ENCODE measurements around the gene BTBD6. TPM values are rescaled to one million over a fixed set of nuclear protein-coding genes. Genes with fewer than 3 reads are reported as not detected.

The BTBD6 gene
- total RNA-seq, 2 donors from 2014 or later, result 13.0 to 22.4 TPM

GRCh38 chr14:105207460-105207901 is 40.9 kb upstream of the BTBD6 start:
- ATAC-seq, result no peak
- no peaks in the 10 kb centered on the region for H3K9me3 ChIP-seq
- H3K27me3 ChIP-seq, result no peaks in the 10 kb centered on the region
- no peak overlapping the region for H3K4me3 ChIP-seq
- no peak for DNase-seq
- 74 to 87% methylated on average over 3 to 13 of the region's 13 CpGs for WGBS, 2 donors
- H3K27ac ChIP-seq, result no peak overlapping the region
- H3K36me3 ChIP-seq (replicated peaks in 1 of 2; ENCODE audit: insufficient read depth in 1 of 2, low read depth in 2 of 2), result no peaks in the 10 kb centered on the region
- peaks cover 43% of the 10 kb centered on the region for H3K4me1 ChIP-seq
- TF ChIP-seq POLR2A (IDR thresholded peaks at IDR 0.05) (no peak), CTCF (IDR thresholded peaks at IDR 0.05) (no peak)
- intact Hi-C loops (cut with DNase I), result no loop called here

- WGBS, 2 donors, result 93 to 95% methylated on average over 18 to 20 of the region's 25 CpGs
- Histone ChIP-seq H3K4me3 (no peak overlapping the region), H3K9me3 (no peaks in the 10 kb centered on the region), H3K27ac (no peak overlapping the region), H3K27me3 (no peaks in the 10 kb centered on the region), H3K36me3 (replicated peaks in 1 of 2; ENCODE audit: insufficient read depth in 1 of 2, low read depth in 2 of 2) (no peaks in the 10 kb centered on the region), H3K4me1 (peaks cover 38% of the 10 kb centered on the region)
- intact Hi-C loops (cut with DNase I), result no loop called here
- no peak for ATAC-seq
- DNase-seq, result no peak
- TF ChIP-seq POLR2A (IDR thresholded peaks at IDR 0.05), result no peak
Measured at GRCh38 chr14:105207996-105208737, 40.2 kb upstream of the BTBD6 start.

- intact Hi-C loops (cut with DNase I), result no loop called here
- H3K36me3 ChIP-seq (replicated peaks in 1 of 2; ENCODE audit: insufficient read depth in 1 of 2, low read depth in 2 of 2), result no peaks in the 10 kb centered on the region
- no peak for DNase-seq
Measured at GRCh38 chr14:105208738-105209075, 39.6 kb upstream of the BTBD6 start.

GRCh38 chr14:105209091-105209490 is 39.2 kb upstream of the BTBD6 start:
- Histone ChIP-seq H3K4me3 (no peak overlapping the region), H3K4me1 (peaks cover 31% of the 10 kb centered on the region), H3K27me3 (no peaks in the 10 kb centered on the region), H3K36me3 (replicated peaks in 1 of 2; ENCODE audit: insufficient read depth in 1 of 2, low read depth in 2 of 2) (no peaks in the 10 kb centered on the region), H3K9me3 (no peaks in the 10 kb centered on the region), H3K27ac (no peak overlapping the region)
- ATAC-seq (no peak), DNase-seq (no peak)
- TF ChIP-seq CTCF (IDR thresholded peaks at IDR 0.05) (no peak), POLR2A (IDR thresholded peaks at IDR 0.05) (no peak)
- intact Hi-C loops (cut with DNase I), result no loop called here
- WGBS, 2 donors, result 92% methylated on average over 8 of the region's 8 CpGs; no CpG with 5 or more reads in 1 of the 2 donors

More at GRCh38 chr14:105208738-105209075, 39.6 kb upstream of the BTBD6 start:
- H3K9me3 ChIP-seq, result no peaks in the 10 kb centered on the region
- H3K4me1 ChIP-seq, result peaks cover 35% of the 10 kb centered on the region
- 86 to 92% methylated on average over 7 to 12 of the region's 12 CpGs for WGBS, 2 donors
- no peak for ATAC-seq
- H3K27me3 ChIP-seq, result no peaks in the 10 kb centered on the region
- H3K4me3 ChIP-seq, result no peak overlapping the region
- no peak overlapping the region for H3K27ac ChIP-seq
- TF ChIP-seq POLR2A (IDR thresholded peaks at IDR 0.05), result no peak
- TF ChIP-seq CTCF (IDR thresholded peaks at IDR 0.05), result no peak

GRCh38 chr14:105209646-105210045 is 38.7 kb upstream of the BTBD6 start:
- H3K27me3 ChIP-seq, result no peaks in the 10 kb centered on the region
- H3K9me3 ChIP-seq, result no peaks in the 10 kb centered on the region
- no peak overlapping the region for H3K27ac ChIP-seq
- no peak for DNase-seq
- peaks cover 25% of the 10 kb centered on the region for H3K4me1 ChIP-seq
- H3K36me3 ChIP-seq (replicated peaks in 1 of 2; ENCODE audit: insufficient read depth in 1 of 2, low read depth in 2 of 2), result no peaks in the 10 kb centered on the region
- no peak overlapping the region for H3K4me3 ChIP-seq
- TF ChIP-seq POLR2A (IDR thresholded peaks at IDR 0.05) (no peak), CTCF (IDR thresholded peaks at IDR 0.05) (no peak)
- intact Hi-C loops (cut with DNase I), result no loop called here
- no peak for ATAC-seq
- WGBS, 2 donors, result 75 to 100% methylated on average over 3 to 7 of the region's 16 CpGs
